HEK293 (cell line): Measurements from ENCODE around the gene CAPN8.

Experiments
- CTCF ChIP-seq: fragments of 450-650 bp; formaldehyde crosslinking; IDR thresholded peaks from 2 replicates; pipeline ENCODE4 v1.5.1; 2016; ENCODE audit warnings: missing biosample characterization, missing genetic modification characterization
- ELK4 ChIP-seq: IDR thresholded peaks from 2 replicates; pipeline ENCODE4 v1.6.1; 2011; ENCODE audit warnings: mild to moderate bottlenecking, low read depth, low read length, borderline replicate concordance
- MEIS1 ChIP-seq: sonication (generic); formaldehyde crosslinking; IDR thresholded peaks from 2 replicates; pipeline ENCODE4 v1.8.1; 2022; ENCODE audit warnings: missing genetic modification reagents, mild to moderate bottlenecking, borderline replicate concordance
- ZBTB20 ChIP-seq: fragments of 450-650 bp; formaldehyde crosslinking; IDR thresholded peaks from 2 replicates; pipeline ENCODE4 v1.5.1; 2016; ENCODE audit warnings: missing biosample characterization, missing genetic modification characterization
- ZBTB48 ChIP-seq: fragments of 450-650 bp; formaldehyde crosslinking; IDR thresholded peaks from 2 replicates; pipeline ENCODE4 v1.5.1; 2016; ENCODE audit warnings: missing biosample characterization, missing genetic modification characterization
- ZNF112 ChIP-seq: fragments of 450-650 bp; formaldehyde crosslinking; IDR thresholded peaks from 2 replicates; pipeline ENCODE4 v1.5.0; 2017; ENCODE audit warnings: missing biosample characterization, missing genetic modification characterization
- ZNF174 ChIP-seq: fragments of 450-650 bp; formaldehyde crosslinking; IDR thresholded peaks from 2 replicates; pipeline ENCODE4 v1.5.0; 2017; ENCODE audit warnings: missing biosample characterization, mild to moderate bottlenecking, missing genetic modification characterization
- ZNF24 ChIP-seq: fragments of 450-650 bp; formaldehyde crosslinking; IDR thresholded peaks from 2 replicates; pipeline ENCODE4 v1.5.1; 2016; ENCODE audit warnings: missing biosample characterization, missing genetic modification characterization
- ZNF248 ChIP-seq: fragments of 450-650 bp; formaldehyde crosslinking; IDR thresholded peaks from 2 replicates; pipeline ENCODE4 v1.5.1; 2017; ENCODE audit warnings: missing biosample characterization, missing genetic modification characterization
- ZNF280D ChIP-seq: fragments of 450-650 bp; formaldehyde crosslinking; IDR thresholded peaks from 2 replicates; pipeline ENCODE4 v1.5.1; 2016; ENCODE audit warnings: missing biosample characterization, missing genetic modification characterization
- ZNF302 ChIP-seq: fragments of 450-650 bp; formaldehyde crosslinking; IDR thresholded peaks from 2 replicates; pipeline ENCODE4 v1.5.1; 2016; ENCODE audit warnings: missing biosample characterization, missing genetic modification characterization, low read depth
- ZNF623 ChIP-seq: fragments of 450-650 bp; formaldehyde crosslinking; IDR thresholded peaks from 2 replicates; pipeline ENCODE4 v1.5.1; 2016; ENCODE audit warnings: missing biosample characterization, missing genetic modification characterization
- ZNF629 ChIP-seq: fragments of 450-650 bp; formaldehyde crosslinking; IDR thresholded peaks from 2 replicates; pipeline ENCODE4 v1.5.1; 2017; ENCODE audit warnings: missing biosample characterization, missing genetic modification characterization
- ZNF660 ChIP-seq: fragments of 450-650 bp; IDR thresholded peaks from 2 replicates; pipeline ENCODE4 v1.5.1; 2018; ENCODE audit warnings: missing biosample characterization, mild to moderate bottlenecking, missing genetic modification characterization
- ZNF670 ChIP-seq: fragments of 450-650 bp; formaldehyde crosslinking; IDR thresholded peaks from 2 replicates; pipeline ENCODE4 v1.5.1; 2016; ENCODE audit warnings: missing biosample characterization, missing genetic modification characterization, low read depth
- ZNF747 ChIP-seq: fragments of 450-650 bp; formaldehyde crosslinking; IDR thresholded peaks from 2 replicates; pipeline ENCODE4 v1.5.1; 2016; ENCODE audit warnings: missing biosample characterization, missing genetic modification characterization
- ZNF785 ChIP-seq: fragments of 450-650 bp; formaldehyde crosslinking; IDR thresholded peaks from 2 replicates; pipeline ENCODE4 v1.5.1; 2016; ENCODE audit warnings: missing biosample characterization, missing genetic modification characterization
- ZSCAN23 ChIP-seq: fragments of 450-650 bp; formaldehyde crosslinking; IDR thresholded peaks from 2 replicates; pipeline ENCODE4 v1.5.1; 2016; ENCODE audit warnings: missing biosample characterization, missing genetic modification characterization
- TF ChIP-seq, protein P1 (sequence below): fragments of 450-650 bp; formaldehyde crosslinking; IDR thresholded peaks from 2 replicates; pipeline ENCODE4 v1.5.1; 2016; ENCODE audit warnings: missing biosample characterization, missing genetic modification characterization
- TF ChIP-seq, protein P2 (sequence below): fragments of 450-650 bp; formaldehyde crosslinking; IDR thresholded peaks from 2 replicates; pipeline ENCODE4 v1.5.1; 2016; ENCODE audit warnings: missing biosample characterization, missing genetic modification characterization
- TF ChIP-seq, protein P3 (sequence below): fragments of 450-650 bp; formaldehyde crosslinking; IDR thresholded peaks from 2 replicates; pipeline ENCODE4 v1.5.1; 2016; ENCODE audit warnings: missing biosample characterization, missing genetic modification characterization

CAPN8 gene

GRCh38 chr1:223712194-223712849 lies 46.8 kb upstream of the CAPN8 start, which contains the start of gene CAPN2 (continued):
- TF ChIP-seq, protein P1, sequence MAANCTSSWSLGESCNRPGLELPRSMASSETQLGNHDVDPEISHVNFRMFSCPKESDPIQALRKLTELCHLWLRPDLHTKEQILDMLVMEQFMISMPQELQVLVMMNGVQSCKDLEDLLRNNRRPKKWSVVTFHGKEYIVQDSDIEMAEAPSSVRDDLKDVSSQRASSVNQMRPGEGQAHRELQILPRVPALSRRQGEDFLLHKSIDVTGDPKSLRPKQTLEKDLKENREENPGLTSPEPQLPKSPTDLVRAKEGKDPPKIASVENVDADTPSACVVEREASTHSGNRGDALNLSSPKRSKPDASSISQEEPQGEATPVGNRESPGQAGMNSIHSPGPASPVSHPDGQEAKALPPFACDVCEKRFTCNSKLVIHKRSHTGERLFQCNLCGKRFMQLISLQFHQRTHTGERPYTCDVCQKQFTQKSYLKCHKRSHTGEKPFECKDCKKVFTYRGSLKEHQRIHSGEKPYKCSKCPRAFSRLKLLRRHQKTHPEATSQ (tag by site-specific recombination), result peak; percentile 88; the same call in 1 of the 2 replicates
- TF ChIP-seq ZSCAN23 (tag by site-specific recombination) (0 out of 2 replicates have a peak, but pooled peaks have one; percentile 58), ZNF623 (tag by site-specific recombination) (no peak), ZNF112 (tag by site-specific recombination) (no peak), ZBTB20 (peak; percentile 95), ZNF280D (no peak), ZNF660 (tag by site-specific recombination) (peak; percentile 94), ELK4 (no peak), ZNF248 (tag by site-specific recombination) (no peak), MEIS1 (CRISPR knock-in tag) (peak; percentile 55; the same call in 1 of the 2 replicates), ZNF785 (tag by site-specific recombination) (0 out of 2 replicates have a peak, but pooled peaks have one; percentile 51), ZNF747 (tag by site-specific recombination) (no peak), CTCF (peak; percentile 41; the same call in 1 of the 2 replicates), ZNF670 (no peak), ZBTB48 (tag by site-specific recombination) (0 out of 2 replicates have a peak, but pooled peaks have one; percentile 16), ZNF302 (tag by site-specific recombination) (no peak), ZNF629 (tag by site-specific recombination) (no peak; the same call in 1 of the 2 replicates), ZNF24 (tag by site-specific recombination) (peak; percentile 14; the same call in 1 of the 2 replicates), ZNF174 (tag by site-specific recombination) (no peak)
- TF ChIP-seq, protein P2, sequence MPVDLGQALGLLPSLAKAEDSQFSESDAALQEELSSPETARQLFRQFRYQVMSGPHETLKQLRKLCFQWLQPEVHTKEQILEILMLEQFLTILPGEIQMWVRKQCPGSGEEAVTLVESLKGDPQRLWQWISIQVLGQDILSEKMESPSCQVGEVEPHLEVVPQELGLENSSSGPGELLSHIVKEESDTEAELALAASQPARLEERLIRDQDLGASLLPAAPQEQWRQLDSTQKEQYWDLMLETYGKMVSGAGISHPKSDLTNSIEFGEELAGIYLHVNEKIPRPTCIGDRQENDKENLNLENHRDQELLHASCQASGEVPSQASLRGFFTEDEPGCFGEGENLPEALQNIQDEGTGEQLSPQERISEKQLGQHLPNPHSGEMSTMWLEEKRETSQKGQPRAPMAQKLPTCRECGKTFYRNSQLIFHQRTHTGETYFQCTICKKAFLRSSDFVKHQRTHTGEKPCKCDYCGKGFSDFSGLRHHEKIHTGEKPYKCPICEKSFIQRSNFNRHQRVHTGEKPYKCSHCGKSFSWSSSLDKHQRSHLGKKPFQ (tag by site-specific recombination), result no peak
- TF ChIP-seq, protein P3, sequence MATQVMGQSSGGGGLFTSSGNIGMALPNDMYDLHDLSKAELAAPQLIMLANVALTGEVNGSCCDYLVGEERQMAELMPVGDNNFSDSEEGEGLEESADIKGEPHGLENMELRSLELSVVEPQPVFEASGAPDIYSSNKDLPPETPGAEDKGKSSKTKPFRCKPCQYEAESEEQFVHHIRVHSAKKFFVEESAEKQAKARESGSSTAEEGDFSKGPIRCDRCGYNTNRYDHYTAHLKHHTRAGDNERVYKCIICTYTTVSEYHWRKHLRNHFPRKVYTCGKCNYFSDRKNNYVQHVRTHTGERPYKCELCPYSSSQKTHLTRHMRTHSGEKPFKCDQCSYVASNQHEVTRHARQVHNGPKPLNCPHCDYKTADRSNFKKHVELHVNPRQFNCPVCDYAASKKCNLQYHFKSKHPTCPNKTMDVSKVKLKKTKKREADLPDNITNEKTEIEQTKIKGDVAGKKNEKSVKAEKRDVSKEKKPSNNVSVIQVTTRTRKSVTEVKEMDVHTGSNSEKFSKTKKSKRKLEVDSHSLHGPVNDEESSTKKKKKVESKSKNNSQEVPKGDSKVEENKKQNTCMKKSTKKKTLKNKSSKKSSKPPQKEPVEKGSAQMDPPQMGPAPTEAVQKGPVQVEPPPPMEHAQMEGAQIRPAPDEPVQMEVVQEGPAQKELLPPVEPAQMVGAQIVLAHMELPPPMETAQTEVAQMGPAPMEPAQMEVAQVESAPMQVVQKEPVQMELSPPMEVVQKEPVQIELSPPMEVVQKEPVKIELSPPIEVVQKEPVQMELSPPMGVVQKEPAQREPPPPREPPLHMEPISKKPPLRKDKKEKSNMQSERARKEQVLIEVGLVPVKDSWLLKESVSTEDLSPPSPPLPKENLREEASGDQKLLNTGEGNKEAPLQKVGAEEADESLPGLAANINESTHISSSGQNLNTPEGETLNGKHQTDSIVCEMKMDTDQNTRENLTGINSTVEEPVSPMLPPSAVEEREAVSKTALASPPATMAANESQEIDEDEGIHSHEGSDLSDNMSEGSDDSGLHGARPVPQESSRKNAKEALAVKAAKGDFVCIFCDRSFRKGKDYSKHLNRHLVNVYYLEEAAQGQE (tag by site-specific recombination), result peak; percentile 69
